ENCODE results near the gene MEIKIN.

MEIKIN gene

GRCh38 chr5:131976414-131977211, 31.1 kb upstream of the MEIKIN start:
- TF ChIP-seq CTCF (IDR thresholded peaks at IDR 0.05; ENCODE audit: borderline replicate concordance, extremely low read depth, low read length, poor library complexity, severe bottlenecking) (no peak), EZH2 (IDR thresholded peaks at IDR 0.05; ENCODE audit: borderline replicate concordance, low read depth, low read length, severe bottlenecking) (no peak)
- no peak for ATAC-seq (ENCODE audit: insufficient read depth, low read depth)
- no peak overlapping the region for H2AFZ ChIP-seq (ENCODE audit: low read depth, low read length)

GRCh38 chr5:131974956-131975726, 29.7 kb upstream of the MEIKIN start:
- ATAC-seq (ENCODE audit: insufficient read depth, low read depth) (peak; percentile 80), DNase-seq (peak; percentile 39)
- TF ChIP-seq EZH2 (IDR thresholded peaks at IDR 0.05; ENCODE audit: borderline replicate concordance, low read depth, low read length, severe bottlenecking), result no peak
- TF ChIP-seq CTCF (IDR thresholded peaks at IDR 0.05; ENCODE audit: borderline replicate concordance, extremely low read depth, low read length, poor library complexity, severe bottlenecking), result no peak
- Histone ChIP-seq H3K79me2 (ENCODE audit: insufficient read depth, low read length) (no peaks in the 10 kb centered on the region), H3K4me3 (ENCODE audit: low read depth in 1 of 2, low read length in 2 of 2) (no peak overlapping the region), H3K27ac (ENCODE audit: low read length) (peak overlapping the region; percentile 4; the same call in 1 of the 2 replicates), H3K36me3 (ENCODE audit: insufficient read depth, low read length) (no peaks in the 10 kb centered on the region), H3K4me2 (ENCODE audit: insufficient read depth, low read length) (0 out of 2 replicates have a peak overlapping the region, but pooled peaks have one; percentile 25), H3K9me3 (ENCODE audit: insufficient read depth, low read length, severe bottlenecking) (no peaks in the 10 kb centered on the region), H3K4me1 (ENCODE audit: insufficient read depth, low read length) (peaks cover 18% of the 10 kb centered on the region), H4K20me1 (ENCODE audit: insufficient read depth, low read length) (no peaks in the 10 kb centered on the region), H3K9ac (ENCODE audit: low read depth, low read length) (no peak overlapping the region), H2AFZ (ENCODE audit: low read depth, low read length) (peak overlapping the region; percentile 10; the same call in 1 of the 2 replicates), H3K27me3 (ENCODE audit: insufficient read depth, low read length, poor library complexity) (peaks cover 2% of the 10 kb centered on the region)

More at GRCh38 chr5:131976414-131977211, 31.1 kb upstream of the MEIKIN start:
- DNase-seq, result no peak
- H3K27ac ChIP-seq (ENCODE audit: low read length), result no peak overlapping the region
- no peak overlapping the region for H3K4me2 ChIP-seq (ENCODE audit: insufficient read depth, low read length)
- no peaks in the 10 kb centered on the region for H3K36me3 ChIP-seq (ENCODE audit: insufficient read depth, low read length)
- H4K20me1 ChIP-seq (ENCODE audit: insufficient read depth, low read length), result no peaks in the 10 kb centered on the region
- no peak overlapping the region for H3K4me3 ChIP-seq (ENCODE audit: low read depth in 1 of 2, low read length in 2 of 2)
- H3K79me2 ChIP-seq (ENCODE audit: insufficient read depth, low read length), result no peaks in the 10 kb centered on the region
- no peak overlapping the region for H3K9ac ChIP-seq (ENCODE audit: low read depth, low read length)
- H3K9me3 ChIP-seq (ENCODE audit: insufficient read depth, low read length, severe bottlenecking), result no peaks in the 10 kb centered on the region
- peaks cover 18% of the 10 kb centered on the region for H3K4me1 ChIP-seq (ENCODE audit: insufficient read depth, low read length)
- H3K27me3 ChIP-seq (ENCODE audit: insufficient read depth, low read length, poor library complexity), result peaks cover 2% of the 10 kb centered on the region

GRCh38 chr5:131974622-131974955, 29.1 kb upstream of the MEIKIN start:
- 0 out of 2 replicates have a peak overlapping the region, but pooled peaks have one; percentile 4 for H3K27ac ChIP-seq (ENCODE audit: low read length)

More at GRCh38 chr5:131974622-131974955, 29.1 kb upstream of the MEIKIN start:
- peak overlapping the region; percentile 10; the same call in 1 of the 2 replicates for H2AFZ ChIP-seq (ENCODE audit: low read depth, low read length)
- H3K36me3 ChIP-seq (ENCODE audit: insufficient read depth, low read length), result no peaks in the 10 kb centered on the region
- peaks cover 1% of the 10 kb centered on the region for H3K27me3 ChIP-seq (ENCODE audit: insufficient read depth, low read length, poor library complexity)
- no peak overlapping the region for H3K4me3 ChIP-seq (ENCODE audit: low read depth in 1 of 2, low read length in 2 of 2)
- H4K20me1 ChIP-seq (ENCODE audit: insufficient read depth, low read length), result no peaks in the 10 kb centered on the region
- TF ChIP-seq CTCF (IDR thresholded peaks at IDR 0.05; ENCODE audit: borderline replicate concordance, extremely low read depth, low read length, poor library complexity, severe bottlenecking) (no peak), EZH2 (IDR thresholded peaks at IDR 0.05; ENCODE audit: borderline replicate concordance, low read depth, low read length, severe bottlenecking) (no peak)
- H3K9me3 ChIP-seq (ENCODE audit: insufficient read depth, low read length, severe bottlenecking), result no peaks in the 10 kb centered on the region
- H3K79me2 ChIP-seq (ENCODE audit: insufficient read depth, low read length), result no peaks in the 10 kb centered on the region
- DNase-seq, result no peak
- H3K4me2 ChIP-seq (ENCODE audit: insufficient read depth, low read length), result no peak overlapping the region
- H3K9ac ChIP-seq (ENCODE audit: low read depth, low read length), result no peak overlapping the region
- peaks cover 18% of the 10 kb centered on the region for H3K4me1 ChIP-seq (ENCODE audit: insufficient read depth, low read length)
- peak; percentile 43; the same call in 2 of the 3 replicates for ATAC-seq (ENCODE audit: insufficient read depth, low read depth)

All from DND-41 (cell line).